NCI-H510A treated with DMSO at 0.1 percent for 48 hours (cell line): ENCODE measurements around the gene SNAP29.
"Not testable (repeated sequence)": the region's sequence is repeated elsewhere in the genome, so short reads cannot be mapped to it uniquely, and the experiment has no call there.

Experiments
- DNase-seq: peaks from one replicate; lab custom pipeline; 2025; lab: John Stamatoyannopoulos, UW

SNAP29 gene

GRCh38 chr22:20901093-20902033, 42.6 kb downstream of the SNAP29 start:
- DNase-seq, result not testable (repeated sequence)

GRCh38 chr22:20903093-20903492, 44.3 kb downstream of the SNAP29 start:
- DNase-seq, result no peak

- DNase-seq, result no peak
These were observed 45.5 kb downstream of the SNAP29 start for GRCh38 chr22:20904008-20904979.

- DNase-seq, result no peak
These were observed 46.2 kb downstream of the SNAP29 start for GRCh38 chr22:20904980-20905355.

GRCh38 chr22:20905415-20906386, 46.9 kb downstream of the SNAP29 start:
- DNase-seq, result no peak

GRCh38 chr22:20906387-20906767, 47.6 kb downstream of the SNAP29 start:
- no peak for DNase-seq

GRCh38 chr22:20908717-20909116, 49.9 kb downstream of the SNAP29 start:
- DNase-seq, result not testable (repeated sequence)

- DNase-seq, result no peak
These were observed 50.9 kb downstream of the SNAP29 start for GRCh38 chr22:20909543-20910303.

GRCh38 chr22:20912494-20912893, 53.7 kb downstream of the SNAP29 start:
- no peak for DNase-seq

- peak; percentile 98 for DNase-seq
These were observed 58.4 kb downstream of the SNAP29 start, which contains the start of gene CRKL for GRCh38 chr22:20916916-20917810. CRKL (plus strand) TSS chr22:20917407; CDS start chr22:20917935, 528 bp downstream.

GRCh38 chr22:20918663-20919218, 59.9 kb downstream of the SNAP29 start:
- no peak for DNase-seq

- no peak for DNase-seq
These were observed 60.9 kb downstream of the SNAP29 start for GRCh38 chr22:20919718-20920117.

- no peak for DNase-seq
These were observed 62.0 kb downstream of the SNAP29 start for GRCh38 chr22:20920881-20921203.

GRCh38 chr22:20922141-20922751, 63.4 kb downstream of the SNAP29 start:
- no peak for DNase-seq

- no peak for DNase-seq
These were observed 67.4 kb downstream of the SNAP29 start for GRCh38 chr22:20926243-20926642.

- DNase-seq, result no peak
These were observed 69.2 kb downstream of the SNAP29 start for GRCh38 chr22:20927940-20928572.

- no peak for DNase-seq
These were observed 69.8 kb downstream of the SNAP29 start for GRCh38 chr22:20928573-20928967.

- no peak for DNase-seq
These were observed 71.2 kb downstream of the SNAP29 start for GRCh38 chr22:20930004-20930403.
